ENCODE measurements around the gene LUZP2.

DNA sequence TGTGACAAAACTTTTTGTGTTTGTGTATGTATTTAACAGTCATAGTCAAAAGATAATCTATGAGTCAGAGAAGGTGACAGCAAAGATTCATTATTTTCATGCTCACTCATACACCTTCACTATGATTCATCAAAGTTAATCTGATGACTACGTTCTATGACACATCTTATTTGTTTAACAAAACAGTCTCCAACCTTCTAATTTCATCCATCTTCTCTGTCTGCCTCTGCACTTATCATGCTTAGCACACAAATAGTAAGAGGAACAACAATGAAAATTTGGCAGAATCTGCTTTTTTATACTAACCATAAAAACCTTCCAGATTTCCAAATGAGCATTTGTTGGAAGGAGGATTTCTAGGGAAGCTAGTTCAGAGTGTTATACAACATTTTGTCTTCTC, 568.9 kb downstream of the LUZP2 start:
- TF ChIP-seq, protein P1, sequence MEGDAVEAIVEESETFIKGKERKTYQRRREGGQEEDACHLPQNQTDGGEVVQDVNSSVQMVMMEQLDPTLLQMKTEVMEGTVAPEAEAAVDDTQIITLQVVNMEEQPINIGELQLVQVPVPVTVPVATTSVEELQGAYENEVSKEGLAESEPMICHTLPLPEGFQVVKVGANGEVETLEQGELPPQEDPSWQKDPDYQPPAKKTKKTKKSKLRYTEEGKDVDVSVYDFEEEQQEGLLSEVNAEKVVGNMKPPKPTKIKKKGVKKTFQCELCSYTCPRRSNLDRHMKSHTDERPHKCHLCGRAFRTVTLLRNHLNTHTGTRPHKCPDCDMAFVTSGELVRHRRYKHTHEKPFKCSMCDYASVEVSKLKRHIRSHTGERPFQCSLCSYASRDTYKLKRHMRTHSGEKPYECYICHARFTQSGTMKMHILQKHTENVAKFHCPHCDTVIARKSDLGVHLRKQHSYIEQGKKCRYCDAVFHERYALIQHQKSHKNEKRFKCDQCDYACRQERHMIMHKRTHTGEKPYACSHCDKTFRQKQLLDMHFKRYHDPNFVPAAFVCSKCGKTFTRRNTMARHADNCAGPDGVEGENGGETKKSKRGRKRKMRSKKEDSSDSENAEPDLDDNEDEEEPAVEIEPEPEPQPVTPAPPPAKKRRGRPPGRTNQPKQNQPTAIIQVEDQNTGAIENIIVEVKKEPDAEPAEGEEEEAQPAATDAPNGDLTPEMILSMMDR (conservative IDR thresholded peaks at IDR 0.05; ENCODE audit: low read length) = no peak
- TF ChIP-seq EZH2phosphoT487 (IDR thresholded peaks at IDR 0.05; ENCODE audit: borderline replicate concordance, low read depth, low read length) = no peak
